GM12875 (cell line): ENCODE results near the gene RSL24D1.

Source experiments
- H3K4me3 ChIP-seq: one replicate; pipeline ENCODE4 v1.5.1; 2011; ENCODE audit warnings: low read depth, low read length, control low read depth
- TF ChIP-seq, protein P1 (sequence below): IDR thresholded peaks from 2 replicates; pipeline ENCODE4 v1.5.1; 2011; ENCODE audit warnings: low read depth, mild to moderate bottlenecking, control low read depth, inconsistent platforms, low read length, moderate library complexity, borderline replicate concordance; ENCODE audit not compliant: insufficient read depth

Gene RSL24D1

DNA sequence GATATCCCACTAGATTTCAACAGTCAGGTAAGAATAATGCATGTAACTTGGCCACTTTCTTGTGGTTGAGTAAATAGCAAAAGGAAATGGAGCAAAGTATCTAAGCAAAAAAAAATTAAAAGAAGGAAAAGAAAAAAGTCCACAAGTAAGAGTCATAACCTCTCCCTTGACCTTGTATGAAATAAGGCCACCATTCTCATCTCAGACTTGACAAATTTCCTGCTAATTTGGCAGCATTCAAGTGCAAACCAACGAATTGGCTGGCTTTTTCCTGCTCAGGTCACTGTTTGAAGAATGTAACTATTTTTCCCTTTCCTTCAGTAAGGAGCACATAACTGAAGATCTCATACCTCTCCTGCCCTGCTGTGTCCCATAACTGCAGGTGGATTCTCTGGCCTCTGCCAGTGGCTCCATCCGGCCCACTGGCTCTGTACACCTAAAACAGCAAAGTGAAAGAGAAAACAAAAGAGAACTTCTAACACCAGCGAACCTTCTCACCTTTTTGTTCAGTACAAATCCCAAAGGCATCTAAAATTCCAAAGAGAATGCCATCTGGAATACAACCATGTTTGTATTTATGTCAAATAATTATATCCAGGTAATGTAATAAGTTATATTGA is 33.4 kb upstream of the RSL24D1 start:
- no peak overlapping the region for H3K4me3 ChIP-seq
- TF ChIP-seq, protein P1, sequence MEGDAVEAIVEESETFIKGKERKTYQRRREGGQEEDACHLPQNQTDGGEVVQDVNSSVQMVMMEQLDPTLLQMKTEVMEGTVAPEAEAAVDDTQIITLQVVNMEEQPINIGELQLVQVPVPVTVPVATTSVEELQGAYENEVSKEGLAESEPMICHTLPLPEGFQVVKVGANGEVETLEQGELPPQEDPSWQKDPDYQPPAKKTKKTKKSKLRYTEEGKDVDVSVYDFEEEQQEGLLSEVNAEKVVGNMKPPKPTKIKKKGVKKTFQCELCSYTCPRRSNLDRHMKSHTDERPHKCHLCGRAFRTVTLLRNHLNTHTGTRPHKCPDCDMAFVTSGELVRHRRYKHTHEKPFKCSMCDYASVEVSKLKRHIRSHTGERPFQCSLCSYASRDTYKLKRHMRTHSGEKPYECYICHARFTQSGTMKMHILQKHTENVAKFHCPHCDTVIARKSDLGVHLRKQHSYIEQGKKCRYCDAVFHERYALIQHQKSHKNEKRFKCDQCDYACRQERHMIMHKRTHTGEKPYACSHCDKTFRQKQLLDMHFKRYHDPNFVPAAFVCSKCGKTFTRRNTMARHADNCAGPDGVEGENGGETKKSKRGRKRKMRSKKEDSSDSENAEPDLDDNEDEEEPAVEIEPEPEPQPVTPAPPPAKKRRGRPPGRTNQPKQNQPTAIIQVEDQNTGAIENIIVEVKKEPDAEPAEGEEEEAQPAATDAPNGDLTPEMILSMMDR = no peak

DNA sequence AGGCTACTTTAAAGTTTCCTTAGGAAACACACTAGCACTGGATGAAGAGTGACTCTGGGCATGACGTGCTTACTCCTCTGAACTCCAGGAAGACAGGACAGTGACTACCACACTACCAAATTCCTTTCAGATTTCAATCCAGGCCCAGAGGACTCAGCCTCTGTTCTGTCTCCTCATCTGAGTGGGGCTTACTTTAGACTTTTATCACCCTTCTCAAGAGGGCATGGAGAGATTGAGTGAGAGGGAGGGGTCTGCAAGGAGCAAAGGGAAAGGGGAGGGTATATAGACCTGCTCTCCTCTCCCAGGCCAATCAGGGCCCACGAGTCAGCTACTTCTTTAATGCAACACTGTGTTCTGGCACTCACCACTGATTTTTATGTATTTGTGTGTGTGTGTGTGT is 29.4 kb upstream of the RSL24D1 start:
- TF ChIP-seq, protein P1 = no peak

DNA sequence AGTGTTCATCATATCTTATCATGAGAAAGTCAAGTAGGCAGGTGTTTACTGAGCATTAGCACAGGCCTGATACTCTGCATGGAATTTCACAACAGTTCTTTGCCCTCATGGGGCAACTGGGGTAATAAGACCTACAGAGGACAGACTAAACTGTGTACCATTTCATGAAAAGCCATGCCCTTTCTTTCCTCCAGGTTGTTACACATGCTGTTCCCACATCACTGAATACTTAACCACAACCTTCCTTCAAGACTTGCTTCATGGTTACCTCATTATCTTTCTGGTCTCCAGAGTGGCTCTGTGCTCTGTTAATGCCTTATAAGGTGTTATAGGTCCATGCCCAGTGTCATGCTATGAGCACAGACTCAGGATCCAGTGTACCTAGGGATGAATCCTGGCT is 28.2 kb upstream of the RSL24D1 start:
- TF ChIP-seq, protein P1 = no peak
- H3K4me3 ChIP-seq = no peak overlapping the region

More for the DNA sequence above, 29.4 kb upstream of the RSL24D1 start:
- H3K4me3 ChIP-seq = no peak overlapping the region

DNA sequence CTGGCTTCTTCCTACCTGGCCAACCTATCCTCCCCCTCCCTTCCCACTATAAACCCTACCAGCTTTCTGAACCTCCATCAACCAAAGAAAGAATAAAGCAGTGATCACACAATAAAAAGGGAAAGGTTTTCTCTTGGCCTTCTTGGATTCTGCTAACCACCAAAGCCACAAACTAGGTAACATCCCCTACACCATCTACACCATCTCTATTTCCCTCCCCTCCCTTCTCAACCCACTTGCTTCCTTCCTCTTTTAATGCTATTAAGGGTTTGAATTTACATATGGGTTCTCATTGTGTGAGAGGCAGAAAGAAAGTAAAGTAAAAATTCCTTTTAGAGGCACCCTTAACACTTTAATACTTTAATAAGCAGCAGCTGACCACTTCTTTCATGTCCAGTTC is 25.8 kb upstream of the RSL24D1 start:
- TF ChIP-seq, protein P1 = no peak
- no peak overlapping the region for H3K4me3 ChIP-seq

DNA sequence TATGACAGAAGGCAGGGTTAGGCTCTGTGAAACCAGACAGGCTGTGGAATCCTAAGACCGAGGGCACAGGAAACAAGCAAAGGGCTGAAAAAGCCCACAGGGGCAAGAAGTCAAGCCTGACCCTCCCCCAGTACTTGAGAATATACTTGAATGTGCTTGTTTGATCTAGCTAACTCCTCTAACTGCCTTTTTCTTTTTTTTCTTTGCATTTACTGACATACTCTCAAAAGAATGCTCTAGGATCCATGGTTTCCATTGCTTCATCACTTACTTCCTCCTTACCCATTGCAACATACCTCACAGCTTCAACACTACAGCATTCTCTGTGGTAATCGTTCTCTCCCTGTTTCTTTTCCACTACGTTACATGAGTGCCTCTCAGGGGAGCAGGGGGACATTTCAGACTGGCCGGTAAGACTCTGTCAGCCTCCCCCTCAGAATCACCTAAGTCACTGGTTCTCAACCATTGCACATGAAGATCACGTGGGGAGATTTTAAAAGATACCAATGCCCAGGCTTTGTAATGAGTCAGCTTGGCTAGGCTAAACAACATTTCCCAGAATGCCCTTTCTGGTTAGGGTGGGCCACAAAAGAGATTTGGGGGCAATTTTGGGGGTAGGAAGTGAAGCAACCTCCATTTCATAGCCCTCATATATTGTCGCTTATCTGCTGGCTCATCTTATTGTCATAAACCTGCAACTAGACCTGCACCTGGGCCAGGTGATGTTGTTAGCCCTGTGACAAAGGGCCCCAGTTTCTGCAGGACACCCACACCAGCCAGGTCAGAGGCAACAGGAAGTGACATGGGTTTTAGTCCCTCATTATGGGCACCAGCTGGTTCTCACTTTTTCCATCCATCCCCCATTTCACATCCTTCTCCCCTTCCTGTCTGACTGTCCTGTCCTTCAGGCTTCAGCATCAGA is 24.6 kb upstream of the RSL24D1 start:
- TF ChIP-seq, protein P1 = no peak

DNA sequence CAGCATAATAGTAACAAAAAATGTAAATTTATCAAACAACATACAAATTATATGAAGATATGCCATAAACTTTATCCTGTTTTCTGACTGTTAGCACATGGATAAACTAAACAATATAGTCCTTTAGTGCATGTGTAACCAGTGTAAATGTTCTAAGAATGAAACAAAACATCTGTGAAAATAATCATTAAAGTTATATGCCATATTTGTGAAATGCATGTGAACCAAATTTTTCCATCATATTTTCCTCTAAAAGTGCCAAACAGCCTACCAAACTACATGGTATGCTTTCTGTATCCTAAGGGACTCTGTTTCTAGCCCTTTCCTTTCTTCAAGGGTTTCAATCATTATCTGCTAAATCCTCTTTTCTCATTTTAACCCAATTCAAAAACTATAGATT is 23.9 kb upstream of the RSL24D1 start:
- TF ChIP-seq, protein P1 = no peak
- H3K4me3 ChIP-seq = no peak overlapping the region

More for the DNA sequence above, 24.6 kb upstream of the RSL24D1 start:
- no peak overlapping the region for H3K4me3 ChIP-seq
